Upper lobe of left lung (tissue), 6 donors: ENCODE measurements around the gene CCNQ. TPM values are rescaled to one million over a fixed set of nuclear protein-coding genes. Genes with fewer than 3 reads are reported as not detected.
"Not testable (repeated sequence)": the region's sequence is repeated elsewhere in the genome, so short reads cannot be mapped to it uniquely, and the experiment has no call there.

Source experiments
- ATAC-seq, 2 donors: fragments of 200-7000 bp; cut with Tn5 transposase; one replicate each; pipeline ENCODE4 v1.9.1; 2022; ENCODE audit warnings: mild to moderate bottlenecking in 2 of 2, moderate library complexity in 2 of 2; ENCODE audit not compliant: low FRiP score in 2 of 2
- DNase-seq, 2 donors: peaks; one replicate each; pipeline ENCODE4 v3.0.0-alpha.2; 2019 to 2020
- H3K27ac ChIP-seq, 4 donors: fragments of 200-600 bp; sonication (generic); one replicate each; pipeline ENCODE4 v1.5.1; 2016 to 2019
- H3K27me3 ChIP-seq, 4 donors: fragments of 200-600 bp; sonication (generic); one replicate each; pipeline ENCODE4 v1.5.1; 2017 to 2019
- H3K36me3 ChIP-seq, 4 donors: fragments of 200-600 bp; sonication (generic); one replicate each; pipeline ENCODE4 v1.5.1; 2016 to 2019
- H3K4me1 ChIP-seq, 4 donors: fragments of 200-600 bp; sonication (generic); one replicate each; pipeline ENCODE4 v1.5.1; 2018 to 2019
- H3K4me3 ChIP-seq, 4 donors: fragments of 200-600 bp; sonication (generic); one replicate each; pipeline ENCODE4 v1.5.1; 2017 to 2019; ENCODE audit warnings: mild to moderate bottlenecking in 2 of 4, moderate library complexity in 1 of 4
- H3K9me3 ChIP-seq, 4 donors: fragments of 200-600 bp; sonication (generic); one replicate each; pipeline ENCODE4 v1.5.1; 2018 to 2019
- CTCF ChIP-seq, 6 experiments: fragments of 450-650 bp in 4 of 6; fragments of 200-600 bp in 2 of 6; sonication (generic) in 2 of 6; IDR thresholded peaks; one replicate each; pipeline ENCODE4 v1.5.1; 2016 to 2019; ENCODE audit warnings: antibody characterized with exemption in 6 of 6
- EP300 ChIP-seq, 4 donors: sonication (generic); formaldehyde crosslinking; IDR thresholded peaks; one replicate each; pipeline ENCODE4 v1.5.1; 2017; ENCODE audit warnings: antibody characterized with exemption in 4 of 4, control low read depth in 2 of 4
- POLR2A ChIP-seq, 4 donors: fragments of 450-650 bp; IDR thresholded peaks; one replicate each; pipeline ENCODE4 v1.5.1; 2016 to 2017; ENCODE audit warnings: antibody characterized with exemption in 4 of 4, mild to moderate bottlenecking in 2 of 4
- POLR2AphosphoS5 ChIP-seq, 2 donors: sonication (generic); formaldehyde crosslinking; IDR thresholded peaks; one replicate each; pipeline ENCODE4 v1.5.1; 2017; ENCODE audit warnings: antibody characterized with exemption in 2 of 2
- WGBS, 2 donors: methylation state at CpG; one replicate each; pipeline ENCODE4 v1.1.5; 2017 to 2018; 5-methylcytosine and 5-hydroxymethylcytosine counted together
- total RNA-seq, 6 donors: library from RNA; depleted of rRNA in 4 of 6; stranded (reverse); fragments of >200 nt in 4 of 6; gene quantifications; one replicate each; pipeline versions ENCODE4 v1.1.0 to v1.2.1, GENCODE V29; 2016 to 2021
- donor health status: DM: no; HTN: no; CAD: no; lungs with moderate emphysema.
- donor health status: DM: no; HTN: yes; CAD: no; lungs with severe emphysema.

CCNQ gene
- total RNA-seq, 6 donors from 2014 or later: 13.4 to 48.2 (median 24.6) TPM

- TF ChIP-seq POLR2AphosphoS5 (IDR thresholded peaks at IDR 0.05) (no peak), EP300 (IDR thresholded peaks at IDR 0.05) (no peak), POLR2A (IDR thresholded peaks at IDR 0.05) (no peak), CTCF (IDR thresholded peaks at IDR 0.05) (no peak)
- peaks cover 0 to 12% (median 9%) of the 10 kb centered on the region in 4 donors for H3K4me1 ChIP-seq
- WGBS, 2 donors: 85 to 90% methylated on average over 23 of the region's 23 CpGs
- H3K27ac ChIP-seq: no peak overlapping the region
- ATAC-seq: no peak
- no peaks in the 10 kb centered on the region for H3K36me3 ChIP-seq
- no peaks in the 10 kb centered on the region for H3K9me3 ChIP-seq
- H3K27me3 ChIP-seq: peaks cover 0 to 8% (median 0%) of the 10 kb centered on the region in 4 donors
- no peak overlapping the region for H3K4me3 ChIP-seq
- DNase-seq: peak in 1 of 2 donors; percentile 33
Measured at GRCh38 chrX:153606503-153606902, 7.6 kb upstream of the CCNQ start.

- peaks cover 5 to 15% (median 7%) of the 10 kb centered on the region in 4 donors for H3K4me1 ChIP-seq
- not testable (repeated sequence) for H3K4me3 ChIP-seq, DNase-seq, H3K27me3 ChIP-seq, ATAC-seq, H3K36me3 ChIP-seq, H3K27ac ChIP-seq, H3K9me3 ChIP-seq
- WGBS, 2 donors: 80 to 83% methylated on average over 7 to 18 of the region's 18 CpGs
Measured at GRCh38 chrX:153604666-153605380, 5.9 kb upstream of the CCNQ start.

- Histone ChIP-seq H3K4me3 (no peak overlapping the region), H3K4me1 (peaks cover 6 to 14% (median 6%) of the 10 kb centered on the region in 4 donors), H3K36me3 (no peaks in the 10 kb centered on the region), H3K9me3 (peaks cover 0 to 7% (median 0%) of the 10 kb centered on the region in 4 donors), H3K27ac (no peak overlapping the region), H3K27me3 (no peaks in the 10 kb centered on the region)
- DNase-seq (no peak), ATAC-seq (no peak)
- TF ChIP-seq POLR2A (IDR thresholded peaks at IDR 0.05) (no peak), POLR2AphosphoS5 (IDR thresholded peaks at IDR 0.05) (no peak), EP300 (IDR thresholded peaks at IDR 0.05) (no peak), CTCF (IDR thresholded peaks at IDR 0.05) (no peak)
- 88 to 100% methylated on average over 5 to 17 of the region's 17 CpGs for WGBS, 2 donors
Measured at GRCh38 chrX:153603131-153603656, 4.3 kb upstream of the CCNQ start.

GRCh38 chrX:153602601-153603000 lies 3.7 kb upstream of the CCNQ start:
- Histone ChIP-seq H3K36me3 (no peaks in the 10 kb centered on the region), H3K9me3 (peaks cover 0 to 8% (median 0%) of the 10 kb centered on the region in 4 donors), H3K27me3 (no peaks in the 10 kb centered on the region), H3K27ac (no peak overlapping the region), H3K4me1 (peaks cover 6 to 20% (median 9%) of the 10 kb centered on the region in 4 donors), H3K4me3 (no peak overlapping the region)
- DNase-seq (no peak), ATAC-seq (no peak)
- 80 to 92% methylated on average over 3 of the region's 3 CpGs for WGBS, 2 donors
- TF ChIP-seq POLR2AphosphoS5 (IDR thresholded peaks at IDR 0.05): no peak
- TF ChIP-seq CTCF (IDR thresholded peaks at IDR 0.05): no peak
- TF ChIP-seq POLR2A (IDR thresholded peaks at IDR 0.05): no peak
- TF ChIP-seq EP300 (IDR thresholded peaks at IDR 0.05): no peak

- Histone ChIP-seq H3K4me3 (no peak overlapping the region), H3K4me1 (peaks cover 6 to 22% (median 9%) of the 10 kb centered on the region in 4 donors), H3K36me3 (no peaks in the 10 kb centered on the region), H3K9me3 (peaks cover 0 to 8% (median 0%) of the 10 kb centered on the region in 4 donors), H3K27me3 (no peaks in the 10 kb centered on the region), H3K27ac (no peak overlapping the region)
- no peak for TF ChIP-seq EP300 (IDR thresholded peaks at IDR 0.05)
- TF ChIP-seq POLR2AphosphoS5 (IDR thresholded peaks at IDR 0.05): no peak
- no peak for TF ChIP-seq POLR2A (IDR thresholded peaks at IDR 0.05)
- TF ChIP-seq CTCF (IDR thresholded peaks at IDR 0.05): no peak
- DNase-seq (no peak), ATAC-seq (no peak)
- 83 to 90% methylated on average over 8 to 12 of the region's 12 CpGs for WGBS, 2 donors
Measured at GRCh38 chrX:153601511-153602110, 2.7 kb upstream of the CCNQ start.
